Osteoblast (primary cell): Measurements from ENCODE around the gene MEIS1. TPM values are rescaled to one million over a fixed set of nuclear protein-coding genes. Genes with fewer than 3 reads are reported as not detected.

Experiments used
- DNase-seq: peaks from one replicate; pipeline ENCODE4 v3.0.0; 2011; ENCODE audit warnings: low spot score, mixed read lengths; ENCODE audit not compliant: insufficient read length; ENCODE audit errors: missing footprints
- H2AFZ ChIP-seq: 2 replicates; pipeline ENCODE4 v1.6.0; 2011; ENCODE audit warnings: mild to moderate bottlenecking, low read length
- H3K27ac ChIP-seq: 2 replicates; pipeline ENCODE4 v1.5.1; 2011; ENCODE audit warnings: mild to moderate bottlenecking, low read depth, low read length, moderate library complexity
- H3K27me3 ChIP-seq: 2 replicates; pipeline ENCODE4 v1.6.0; 2012; ENCODE audit warnings: mild to moderate bottlenecking, control low read depth, inconsistent platforms, low read length, moderate library complexity; ENCODE audit not compliant: insufficient read depth
- H3K36me3 ChIP-seq: 2 replicates; pipeline ENCODE4 v1.5.1; 2011; ENCODE audit warnings: mild to moderate bottlenecking, low read length, control low read depth, moderate library complexity; ENCODE audit not compliant: insufficient read depth
- H3K4me1 ChIP-seq: 2 replicates; pipeline ENCODE4 v1.5.1; 2011; ENCODE audit warnings: mild to moderate bottlenecking, low read length, control low read depth, moderate library complexity; ENCODE audit not compliant: insufficient read depth
- H3K4me2 ChIP-seq: 2 replicates; pipeline ENCODE4 v1.6.0; 2011; ENCODE audit warnings: mild to moderate bottlenecking, low read length; ENCODE audit not compliant: insufficient read depth
- H3K4me3 ChIP-seq: fragments of 200-600 bp; sonication (generic); 3 replicates; pipeline ENCODE4 v1.5.1; 2012; ENCODE audit warnings: mild to moderate bottlenecking, low read length, inconsistent platforms; ENCODE audit not compliant: insufficient read depth
- H3K79me2 ChIP-seq: 2 replicates; pipeline ENCODE4 v1.6.0; 2012; ENCODE audit warnings: mild to moderate bottlenecking, low read length, control low read depth, inconsistent platforms; ENCODE audit not compliant: insufficient read depth
- H3K9me3 ChIP-seq: 2 replicates; pipeline ENCODE4 v1.5.1; 2011; ENCODE audit warnings: low read depth, low read length, control low read depth
- H4K20me1 ChIP-seq: 2 replicates; pipeline ENCODE4 v1.6.0; 2012; ENCODE audit warnings: mild to moderate bottlenecking, low read length, control low read depth; ENCODE audit not compliant: insufficient read depth
- CTCF ChIP-seq: IDR thresholded peaks from 2 replicates; pipeline ENCODE4 v1.5.1; 2011; ENCODE audit warnings: mild to moderate bottlenecking, low read depth, low read length, moderate library complexity; ENCODE audit errors: extremely low read depth
- total RNA-seq: library from RNA; depleted of rRNA; stranded (reverse); fragments of >200 nt; gene quantifications from 2 replicates; pipeline ENCODE4 v1.2.3, GENCODE V29; 2012

Gene MEIS1
- total RNA-seq, 1 donor, result 11.9 TPM

- no peak for DNase-seq
- H3K4me1 ChIP-seq, result no peaks in the 10 kb centered on the region
- no peak overlapping the region for H3K4me2 ChIP-seq
- H3K27me3 ChIP-seq, result peaks cover 64% of the 10 kb centered on the region
- no peak for TF ChIP-seq CTCF
- H3K4me3 ChIP-seq, result no peak overlapping the region
- no peaks in the 10 kb centered on the region for H3K79me2 ChIP-seq
- H4K20me1 ChIP-seq, result no peaks in the 10 kb centered on the region
- H3K9me3 ChIP-seq, result no peaks in the 10 kb centered on the region
- no peaks in the 10 kb centered on the region for H3K36me3 ChIP-seq
- H2AFZ ChIP-seq, result no peak overlapping the region
- no peak overlapping the region for H3K27ac ChIP-seq
Measured at GRCh38 chr2:66582987-66583880, 148.3 kb downstream of the MEIS1 start.

- no peaks in the 10 kb centered on the region for H4K20me1 ChIP-seq
- TF ChIP-seq CTCF, result no peak
- H3K79me2 ChIP-seq, result no peaks in the 10 kb centered on the region
- peaks cover 57% of the 10 kb centered on the region for H3K27me3 ChIP-seq
- DNase-seq, result no peak
- H3K9me3 ChIP-seq, result no peaks in the 10 kb centered on the region
- no peaks in the 10 kb centered on the region for H3K36me3 ChIP-seq
- H3K4me1 ChIP-seq, result no peaks in the 10 kb centered on the region
- H2AFZ ChIP-seq, result no peak overlapping the region
- H3K4me2 ChIP-seq, result no peak overlapping the region
- H3K27ac ChIP-seq, result no peak overlapping the region
- H3K4me3 ChIP-seq, result no peak overlapping the region
Measured at GRCh38 chr2:66583881-66584280, 149.0 kb downstream of the MEIS1 start.

GRCh38 chr2:66585587-66585986 lies 150.7 kb downstream of the MEIS1 start:
- H3K27me3 ChIP-seq, result peaks cover 40% of the 10 kb centered on the region
- H3K27ac ChIP-seq, result no peak overlapping the region
- no peaks in the 10 kb centered on the region for H3K79me2 ChIP-seq
- H3K4me3 ChIP-seq, result no peak overlapping the region
- H3K4me2 ChIP-seq, result no peak overlapping the region
- no peak overlapping the region for H2AFZ ChIP-seq
- H4K20me1 ChIP-seq, result no peaks in the 10 kb centered on the region
- TF ChIP-seq CTCF, result no peak
- no peak for DNase-seq
- no peaks in the 10 kb centered on the region for H3K4me1 ChIP-seq
- H3K36me3 ChIP-seq, result no peaks in the 10 kb centered on the region
- no peaks in the 10 kb centered on the region for H3K9me3 ChIP-seq

- H4K20me1 ChIP-seq, result no peaks in the 10 kb centered on the region
- H3K4me1 ChIP-seq, result no peaks in the 10 kb centered on the region
- no peaks in the 10 kb centered on the region for H3K9me3 ChIP-seq
- H3K27me3 ChIP-seq, result peaks cover 24% of the 10 kb centered on the region
- H3K36me3 ChIP-seq, result no peaks in the 10 kb centered on the region
- H3K27ac ChIP-seq, result no peak overlapping the region
- DNase-seq, result no peak
- H3K4me3 ChIP-seq, result no peak overlapping the region
- no peak overlapping the region for H2AFZ ChIP-seq
- no peaks in the 10 kb centered on the region for H3K79me2 ChIP-seq
- no peak for TF ChIP-seq CTCF
- H3K4me2 ChIP-seq, result no peak overlapping the region
Measured at GRCh38 chr2:66587216-66587615, 152.3 kb downstream of the MEIS1 start.
